HepG2 (cell line): ENCODE measurements around the gene HEPACAM.

Source experiments
- BCL6 ChIP-seq: IDR thresholded peaks from 2 replicates; pipeline ENCODE4 v1.6.1; 2016; ENCODE audit warnings: missing genetic modification reagents, missing compliant biosample characterization
- ZNF138 ChIP-seq: sonication (generic); formaldehyde crosslinking; IDR thresholded peaks from 2 replicates; pipeline ENCODE4 v1.5.0; 2020; ENCODE audit warnings: mild to moderate bottlenecking, low read depth, missing genetic modification reagents
- TF ChIP-seq, protein P1 (sequence below): IDR thresholded peaks from 2 replicates; pipeline ENCODE4 v1.6.1; 2016; ENCODE audit warnings: control low read depth

DNA sequence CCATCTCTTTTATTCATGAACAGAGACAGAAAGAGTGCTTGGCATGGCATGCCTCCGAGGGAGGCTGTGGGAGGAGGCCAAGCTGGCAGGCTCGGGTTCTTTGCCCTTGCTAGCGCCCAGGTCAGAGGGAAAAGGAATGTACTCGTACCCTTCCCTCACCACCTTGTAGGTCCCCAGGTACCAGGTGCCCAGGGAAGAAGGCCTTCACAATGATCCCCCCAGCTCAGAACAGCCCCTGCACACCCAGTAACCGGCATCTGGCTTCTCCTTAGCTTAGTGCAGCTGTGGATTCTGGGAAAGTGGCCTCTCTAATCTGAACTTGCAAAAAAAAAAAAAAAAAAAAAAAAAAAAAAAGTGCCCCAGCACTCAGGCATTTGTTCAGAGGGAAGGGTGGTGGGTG lies 15.5 kb downstream of the HEPACAM start:
- TF ChIP-seq, protein P1, sequence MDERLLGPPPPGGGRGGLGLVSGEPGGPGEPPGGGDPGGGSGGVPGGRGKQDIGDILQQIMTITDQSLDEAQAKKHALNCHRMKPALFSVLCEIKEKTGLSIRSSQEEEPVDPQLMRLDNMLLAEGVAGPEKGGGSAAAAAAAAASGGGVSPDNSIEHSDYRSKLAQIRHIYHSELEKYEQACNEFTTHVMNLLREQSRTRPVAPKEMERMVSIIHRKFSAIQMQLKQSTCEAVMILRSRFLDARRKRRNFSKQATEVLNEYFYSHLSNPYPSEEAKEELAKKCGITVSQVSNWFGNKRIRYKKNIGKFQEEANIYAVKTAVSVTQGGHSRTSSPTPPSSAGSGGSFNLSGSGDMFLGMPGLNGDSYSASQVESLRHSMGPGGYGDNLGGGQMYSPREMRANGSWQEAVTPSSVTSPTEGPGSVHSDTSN (CRISPR knock-in tag): no peak
- TF ChIP-seq BCL6 (no peak), ZNF138 (no peak)
